Gastroesophageal sphincter (tissue), 4 donors: ENCODE measurements around the gene ENPP3. TPM values are rescaled to one million over a fixed set of nuclear protein-coding genes. Genes with fewer than 3 reads are reported as not detected.

Experiments used
- ATAC-seq: fragments of 150-250 bp; one replicate; pipeline ENCODE4 v1.9.1; 2016; ENCODE audit warnings: mild to moderate bottlenecking, moderate library complexity
- H3K27ac ChIP-seq, 4 donors: fragments of 200-600 bp; sonication (generic) in 3 of 4; 1 replicate in 3 of 4; 2 replicates in 1 of 4; pipeline ENCODE4 v1.5.1; 2016 to 2019
- H3K27me3 ChIP-seq: fragments of 200-600 bp; sonication (generic); one replicate; pipeline ENCODE4 v1.5.1; 2019
- H3K36me3 ChIP-seq, 2 donors: fragments of 200-600 bp; sonication (generic); one replicate each; pipeline ENCODE4 v1.5.1; 2019; ENCODE audit warnings: control low read depth in 1 of 2
- H3K4me1 ChIP-seq, 3 donors: fragments of 200-600 bp; sonication (generic); 1 replicate in 2 of 3; 2 replicates in 1 of 3; pipeline ENCODE4 v1.5.1; 2016 to 2019; ENCODE audit warnings: control low read depth in 2 of 3
- H3K4me3 ChIP-seq, 2 donors: fragments of 200-600 bp; sonication (generic); one replicate each; pipeline ENCODE4 v1.5.1; 2019; ENCODE audit warnings: mild to moderate bottlenecking in 1 of 2, moderate library complexity in 1 of 2
- H3K9me3 ChIP-seq, 3 donors: fragments of 200-600 bp; sonication (generic); one replicate each; pipeline ENCODE4 v1.5.1; 2017 to 2019; ENCODE audit warnings: control low read depth in 2 of 3
- CTCF ChIP-seq, 4 experiments: fragments of 200-600 bp in 2 of 4; fragments of 450-650 bp in 2 of 4; sonication (generic) in 1 of 4; IDR thresholded peaks; one replicate each; pipeline ENCODE4 v1.5.1; 2017 to 2019; ENCODE audit warnings: antibody characterized with exemption in 4 of 4, mild to moderate bottlenecking in 2 of 4, moderate library complexity in 2 of 4
- EP300 ChIP-seq: sonication (generic); formaldehyde crosslinking; IDR thresholded peaks from one replicate; pipeline ENCODE4 v1.6.1; 2017; ENCODE audit warnings: antibody characterized with exemption, mild to moderate bottlenecking
- POLR2A ChIP-seq, 2 donors: fragments of 450-650 bp; IDR thresholded peaks; one replicate each; pipeline ENCODE4 v1.6.1; 2017; ENCODE audit warnings: antibody characterized with exemption in 2 of 2, mild to moderate bottlenecking in 2 of 2, moderate library complexity in 1 of 2
- POLR2AphosphoS5 ChIP-seq: sonication (generic); formaldehyde crosslinking; IDR thresholded peaks from one replicate; pipeline ENCODE4 v1.6.1; 2017; ENCODE audit warnings: antibody characterized with exemption
- WGBS, 2 donors: methylation state at CpG; one replicate each; pipeline ENCODE4 v1.1.5; 2018; ENCODE audit warnings: low coverage in 1 of 2; 5-methylcytosine and 5-hydroxymethylcytosine counted together
- total RNA-seq, 4 donors: library from RNA; depleted of rRNA; stranded (reverse); fragments of >200 nt; gene quantifications; one replicate each; pipeline ENCODE4 v1.1.0, GENCODE V29; 2016

Gene ENPP3
- total RNA-seq, 4 donors from 2014 or later, result 0.35 to 1.5 (median 0.39) TPM; not detected in 1

- Histone ChIP-seq H3K27ac (no peak overlapping the region), H3K27me3 (no peaks in the 10 kb centered on the region), H3K36me3 (no peaks in the 10 kb centered on the region), H3K4me1 (no peaks in the 10 kb centered on the region), H3K9me3 (no peaks in the 10 kb centered on the region), H3K4me3 (no peak overlapping the region)
- WGBS, 2 donors, result 78 to 84% methylated on average over 4 to 5 of the region's 5 CpGs
- ATAC-seq, result no peak
- TF ChIP-seq POLR2A (IDR thresholded peaks at IDR 0.05) (no peak), EP300 (no peak)
Measured at GRCh38 chr6:131678442-131678841, 41.3 kb downstream of the ENPP3 start.

GRCh38 chr6:131680868-131681267 lies 43.8 kb downstream of the ENPP3 start:
- no peak for ATAC-seq
- H3K4me1 ChIP-seq, result no peaks in the 10 kb centered on the region
- no peaks in the 10 kb centered on the region for H3K9me3 ChIP-seq
- TF ChIP-seq POLR2AphosphoS5 (no peak), CTCF (IDR thresholded peaks at IDR 0.05) (no peak), POLR2A (IDR thresholded peaks at IDR 0.05) (no peak), EP300 (no peak)
- WGBS, 2 donors, result 40 to 60% methylated on average over 1 of the region's 2 CpGs
- no peak overlapping the region for H3K4me3 ChIP-seq
- no peaks in the 10 kb centered on the region for H3K27me3 ChIP-seq
- no peaks in the 10 kb centered on the region for H3K36me3 ChIP-seq
- H3K27ac ChIP-seq, result no peak overlapping the region

GRCh38 chr6:131681585-131681984 lies 44.5 kb downstream of the ENPP3 start:
- Histone ChIP-seq H3K9me3 (no peaks in the 10 kb centered on the region), H3K4me3 (no peak overlapping the region), H3K27ac (no peak overlapping the region), H3K4me1 (no peaks in the 10 kb centered on the region), H3K36me3 (no peaks in the 10 kb centered on the region), H3K27me3 (no peaks in the 10 kb centered on the region)
- ATAC-seq, result no peak
- TF ChIP-seq EP300 (no peak), CTCF (IDR thresholded peaks at IDR 0.05) (no peak), POLR2A (IDR thresholded peaks at IDR 0.05) (no peak), POLR2AphosphoS5 (no peak)

GRCh38 chr6:131682442-131682841 lies 45.3 kb downstream of the ENPP3 start:
- H3K4me1 ChIP-seq, result no peaks in the 10 kb centered on the region
- WGBS, 2 donors, result 68 to 75% methylated on average over 2 of the region's 2 CpGs
- H3K36me3 ChIP-seq, result no peaks in the 10 kb centered on the region
- H3K9me3 ChIP-seq, result no peaks in the 10 kb centered on the region
- no peak overlapping the region for H3K4me3 ChIP-seq
- no peak for TF ChIP-seq POLR2A (IDR thresholded peaks at IDR 0.05)
- no peak for TF ChIP-seq POLR2AphosphoS5
- TF ChIP-seq CTCF (IDR thresholded peaks at IDR 0.05), result no peak
- TF ChIP-seq EP300, result no peak
- ATAC-seq, result no peak
- H3K27ac ChIP-seq, result no peak overlapping the region
- no peaks in the 10 kb centered on the region for H3K27me3 ChIP-seq

GRCh38 chr6:131683479-131683878 lies 46.4 kb downstream of the ENPP3 start:
- no peaks in the 10 kb centered on the region for H3K9me3 ChIP-seq
- 87 to 94% methylated on average over 4 to 6 of the region's 6 CpGs for WGBS, 2 donors
- H3K4me1 ChIP-seq, result no peaks in the 10 kb centered on the region
- no peak overlapping the region for H3K27ac ChIP-seq
- no peaks in the 10 kb centered on the region for H3K36me3 ChIP-seq
- ATAC-seq, result no peak
- no peak overlapping the region for H3K4me3 ChIP-seq
- TF ChIP-seq EP300 (no peak), CTCF (IDR thresholded peaks at IDR 0.05) (no peak), POLR2AphosphoS5 (no peak), POLR2A (IDR thresholded peaks at IDR 0.05) (no peak)
- no peaks in the 10 kb centered on the region for H3K27me3 ChIP-seq
